NCI-H524 treated with DMSO at 0.1 percent for 48 hours (cell line): ENCODE results near the gene TGFBI.
"Not testable (repeated sequence)": the region's sequence is repeated elsewhere in the genome, so short reads cannot be mapped to it uniquely, and the experiment has no call there.

ENCODE experiments used
- DNase-seq: peaks from one replicate; lab custom pipeline; 2025; lab: John Stamatoyannopoulos, UW

The TGFBI gene

GRCh38 chr5:136027311-136027710, 1.5 kb upstream of the TGFBI start:
- no peak for DNase-seq

- DNase-seq = no peak
Observed at GRCh38 chr5:136028090-136028489, 698 bp upstream of the TGFBI start.

GRCh38 chr5:136030252-136030651, 1.5 kb downstream of the TGFBI start:
- DNase-seq = no peak

GRCh38 chr5:136030956-136031611, 2.3 kb downstream of the TGFBI start:
- DNase-seq = no peak

GRCh38 chr5:136031711-136032110, 2.9 kb downstream of the TGFBI start:
- DNase-seq = no peak

- no peak for DNase-seq
Observed at GRCh38 chr5:136032564-136032963, 3.8 kb downstream of the TGFBI start.

GRCh38 chr5:136033234-136033633, 4.4 kb downstream of the TGFBI start:
- no peak for DNase-seq

- no peak for DNase-seq
Observed at GRCh38 chr5:136033848-136034247, 5.1 kb downstream of the TGFBI start.

GRCh38 chr5:136034492-136034891, 5.7 kb downstream of the TGFBI start:
- DNase-seq = no peak

GRCh38 chr5:136034984-136035383, 6.2 kb downstream of the TGFBI start:
- no peak for DNase-seq

- DNase-seq = no peak
Observed at GRCh38 chr5:136035837-136036236, 7.0 kb downstream of the TGFBI start.

GRCh38 chr5:136036293-136036911, 7.6 kb downstream of the TGFBI start:
- no peak for DNase-seq

- DNase-seq = no peak
Observed at GRCh38 chr5:136037001-136037705, 8.4 kb downstream of the TGFBI start.

- no peak for DNase-seq
Observed at GRCh38 chr5:136038635-136039034, 9.8 kb downstream of the TGFBI start.

- DNase-seq = no peak
Observed at GRCh38 chr5:136039202-136039601, 10.4 kb downstream of the TGFBI start.

GRCh38 chr5:136040746-136041415, 12.1 kb downstream of the TGFBI start:
- DNase-seq = no peak

- no peak for DNase-seq
Observed at GRCh38 chr5:136042156-136042555, 13.4 kb downstream of the TGFBI start.

GRCh38 chr5:136042665-136043121, 13.9 kb downstream of the TGFBI start:
- DNase-seq = no peak

GRCh38 chr5:136043551-136043950, 14.8 kb downstream of the TGFBI start:
- no peak for DNase-seq

GRCh38 chr5:136043968-136044610, 15.3 kb downstream of the TGFBI start:
- no peak for DNase-seq

- not testable (repeated sequence) for DNase-seq
Observed at GRCh38 chr5:136045026-136045425, 16.2 kb downstream of the TGFBI start.

- no peak for DNase-seq
Observed at GRCh38 chr5:136046246-136046645, 17.5 kb downstream of the TGFBI start.
